ENCODE data around the gene ATP5PD.

ATP5PD gene

DNA sequence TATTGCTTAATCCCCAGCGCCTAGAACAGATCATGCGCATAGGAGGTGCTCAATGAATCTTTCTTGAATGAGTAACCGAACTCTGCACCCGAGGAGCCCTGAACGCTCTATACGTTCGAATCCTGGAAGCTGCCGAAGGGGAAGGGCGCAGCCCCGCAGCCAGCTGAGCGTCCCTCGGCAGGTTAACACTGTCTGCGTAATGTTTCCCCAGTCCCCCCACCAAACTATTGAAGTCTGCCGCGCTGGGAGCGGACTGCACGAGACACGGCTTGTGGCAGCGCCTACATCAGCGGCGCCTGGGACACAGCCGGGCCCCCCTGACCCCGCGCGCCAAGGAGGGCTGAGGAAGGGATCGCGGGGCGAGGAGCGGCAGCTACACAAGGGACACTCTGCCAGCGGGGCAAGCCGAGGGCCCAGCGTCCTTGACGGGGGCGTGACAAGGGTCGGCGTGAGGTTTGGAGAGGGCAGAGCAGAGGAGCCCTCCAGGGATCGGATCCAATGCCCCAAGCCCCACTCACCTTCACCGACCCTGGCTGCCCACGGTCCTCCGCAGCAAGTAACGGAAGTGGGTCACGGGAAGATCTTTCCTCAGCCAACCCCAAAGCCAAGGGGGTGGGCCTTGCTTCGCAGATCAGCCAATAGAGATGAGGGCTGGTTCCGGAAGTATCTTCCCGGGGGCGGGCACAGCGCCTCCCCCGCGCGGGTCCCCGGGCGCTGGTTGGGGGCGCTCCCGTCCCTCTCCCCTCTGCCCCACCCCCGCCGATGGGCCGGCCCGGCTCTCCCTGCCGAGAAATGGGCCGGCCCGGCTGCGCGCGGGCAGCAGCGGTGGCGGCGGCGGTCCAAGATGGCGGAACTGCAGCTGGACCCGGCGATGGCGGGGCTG lies at the start of gene ATP5PD, which contains the start of gene KCTD2:
Gene ATP5PD (minus strand): TSS at position 563 of the 883 bp plus-strand sequence. CDS start 4,319 bp downstream, outside the sequence.
Gene KCTD2 (plus strand): TSS at position 819 of the 883 bp plus-strand sequence. CDS start 26 bp downstream, at position 845.
- peak; percentile 75 for FAIRE-seq

DNA sequence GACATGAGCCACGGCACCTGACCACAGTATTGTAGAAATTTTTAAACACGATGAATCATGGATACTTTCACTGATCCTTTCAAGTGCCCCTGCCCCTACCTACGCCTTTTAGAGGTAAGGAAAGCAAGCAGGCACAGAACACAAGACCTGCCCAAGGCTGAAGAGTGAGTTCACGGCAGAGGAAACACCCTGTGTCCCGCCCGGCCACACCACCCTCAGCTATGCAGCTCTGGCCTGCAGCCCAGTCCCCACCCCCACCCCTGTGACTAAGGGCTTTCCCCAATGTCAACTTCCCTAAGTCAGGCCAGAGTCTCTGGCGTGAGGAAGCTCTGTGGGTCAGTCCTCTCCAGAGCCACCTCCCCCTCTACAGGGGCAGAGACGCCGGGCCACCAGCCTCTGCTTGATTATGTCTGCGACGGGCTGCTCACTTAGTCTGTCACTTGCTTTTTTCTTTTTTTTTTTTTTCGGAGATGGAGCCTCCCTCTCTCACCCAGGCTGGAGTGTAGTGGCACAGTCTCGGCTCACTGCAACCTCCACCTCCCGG lies 49.4 kb upstream of the ATP5PD start:
- FAIRE-seq: no peak

DNA sequence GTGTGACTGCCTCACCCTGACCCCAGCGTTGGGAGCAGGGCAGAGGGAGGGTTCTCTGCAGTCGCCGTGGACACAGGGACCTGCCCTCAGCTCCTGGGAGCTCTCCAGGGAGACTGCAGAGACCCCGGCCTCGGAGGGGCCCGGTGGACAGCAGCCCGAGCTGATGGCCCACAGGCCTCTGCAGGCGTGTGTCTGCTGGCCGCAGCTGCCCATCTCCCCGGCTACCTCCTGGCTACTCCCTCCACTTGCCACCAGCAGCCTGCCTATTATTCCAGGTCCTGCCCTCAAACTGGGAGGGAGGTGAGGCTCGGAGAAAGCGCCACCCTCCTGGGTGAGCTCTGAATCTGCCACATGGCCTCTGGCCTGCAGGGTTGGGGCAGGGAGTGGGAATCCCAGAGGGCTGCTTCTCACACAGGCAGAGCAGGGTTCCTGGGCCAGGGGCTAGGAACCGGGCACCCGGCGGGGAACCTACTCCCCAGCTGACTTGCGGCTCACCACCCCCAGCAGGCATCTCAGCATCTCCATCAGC lies 48.2 kb upstream of the ATP5PD start:
- no peak for FAIRE-seq

DNA sequence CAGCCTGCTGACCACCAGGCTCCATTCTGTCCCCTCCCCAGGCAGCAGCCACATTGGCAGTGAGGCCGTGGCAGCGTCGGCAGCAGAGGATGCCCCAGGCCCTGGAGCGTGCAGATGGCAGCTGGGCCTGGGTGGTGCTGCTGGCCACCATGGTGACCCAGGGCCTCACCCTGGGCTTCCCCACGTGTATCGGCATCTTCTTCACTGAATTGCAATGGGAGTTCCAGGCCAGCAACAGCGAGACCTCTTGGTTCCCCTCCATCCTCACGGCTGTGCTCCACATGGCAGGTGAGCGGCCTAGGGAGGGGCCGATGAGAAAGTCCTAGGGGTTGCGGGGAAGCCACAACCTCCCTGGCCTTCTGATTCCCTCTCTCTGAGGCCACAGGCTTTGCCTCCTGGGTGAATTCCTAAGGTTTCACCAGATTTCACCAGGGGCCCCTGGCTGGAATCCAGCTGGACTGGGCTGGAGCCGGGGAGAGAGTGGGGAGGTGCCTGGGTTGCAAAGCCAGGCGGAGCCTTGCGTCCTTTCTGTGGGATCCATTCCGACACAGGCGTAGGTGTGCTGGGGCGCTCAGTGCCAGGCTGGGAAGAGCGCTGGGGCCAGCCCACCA lies 46.9 kb upstream of the ATP5PD start:
- FAIRE-seq: no peak

DNA sequence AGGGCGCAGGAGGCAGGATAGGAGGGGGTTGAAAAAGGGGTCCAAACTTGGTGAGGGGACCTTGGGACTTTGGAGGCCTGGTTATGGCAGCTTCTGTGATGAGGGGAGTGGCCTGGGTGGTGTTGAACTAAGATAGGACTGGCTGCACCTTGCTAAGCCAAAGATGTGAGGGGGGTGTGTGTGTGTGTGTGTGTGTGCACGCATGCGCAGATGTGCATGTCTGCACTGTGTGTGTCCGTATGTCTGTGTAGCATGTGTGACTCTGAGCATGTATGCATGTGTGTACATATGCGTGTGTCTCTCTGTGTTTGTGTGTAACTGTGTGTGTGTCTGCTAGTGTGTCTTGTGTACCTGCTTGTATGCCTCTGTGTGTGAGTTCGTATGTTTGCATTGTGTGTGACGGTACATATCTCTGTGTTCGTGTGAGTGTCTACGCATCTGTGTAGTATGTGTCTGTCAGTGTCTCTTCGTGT lies 45.1 kb upstream of the ATP5PD start:
- FAIRE-seq: no peak

DNA sequence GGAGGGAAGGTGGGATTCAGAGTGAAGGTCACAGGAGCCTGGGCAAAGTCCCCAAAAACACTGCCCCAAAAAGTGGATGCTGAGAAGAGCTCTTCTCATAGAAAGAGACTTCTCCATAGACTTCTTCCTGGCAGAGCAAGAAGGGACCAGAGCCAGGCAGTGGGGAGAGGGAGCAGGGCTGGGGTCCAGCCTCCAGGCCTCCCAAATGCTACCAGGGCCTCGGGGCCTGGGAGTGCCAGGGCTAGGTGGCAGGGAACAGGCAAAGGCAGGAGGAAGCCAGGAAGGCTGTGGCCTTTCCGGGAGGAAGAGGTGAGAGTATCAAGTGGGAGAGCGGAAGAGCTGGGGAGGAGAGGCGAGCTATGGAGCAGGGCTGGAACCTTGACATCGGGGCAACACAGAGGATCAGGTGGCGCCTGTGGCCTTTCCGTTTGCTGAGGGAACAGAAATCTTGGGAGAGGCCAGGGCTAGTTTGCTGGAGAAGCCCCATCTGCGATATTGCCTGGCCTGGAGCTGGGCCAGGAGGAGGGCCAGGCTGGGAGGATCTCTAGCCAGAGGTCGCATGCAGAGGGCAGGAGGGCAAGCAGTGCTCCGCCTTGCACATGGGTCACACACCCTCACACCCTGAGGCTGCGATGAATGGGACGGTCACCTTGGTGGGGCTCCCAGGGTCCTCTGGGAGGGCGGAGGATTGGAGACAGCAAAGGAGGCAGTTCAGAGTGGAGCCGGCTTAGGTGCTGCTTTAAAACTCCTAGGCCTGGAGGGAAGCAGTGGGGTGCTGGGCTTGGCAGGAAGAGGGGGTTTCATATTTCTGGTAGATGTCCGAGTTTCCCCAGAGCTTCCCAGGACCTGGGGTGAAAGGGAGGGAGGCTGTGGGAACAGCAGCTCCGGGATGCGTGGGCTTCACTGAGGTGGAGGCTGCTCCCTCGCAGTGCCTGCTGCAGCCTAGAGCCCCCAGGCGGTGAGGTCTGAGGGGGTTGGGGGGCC lies 44.4 kb upstream of the ATP5PD start:
- FAIRE-seq: no peak

DNA sequence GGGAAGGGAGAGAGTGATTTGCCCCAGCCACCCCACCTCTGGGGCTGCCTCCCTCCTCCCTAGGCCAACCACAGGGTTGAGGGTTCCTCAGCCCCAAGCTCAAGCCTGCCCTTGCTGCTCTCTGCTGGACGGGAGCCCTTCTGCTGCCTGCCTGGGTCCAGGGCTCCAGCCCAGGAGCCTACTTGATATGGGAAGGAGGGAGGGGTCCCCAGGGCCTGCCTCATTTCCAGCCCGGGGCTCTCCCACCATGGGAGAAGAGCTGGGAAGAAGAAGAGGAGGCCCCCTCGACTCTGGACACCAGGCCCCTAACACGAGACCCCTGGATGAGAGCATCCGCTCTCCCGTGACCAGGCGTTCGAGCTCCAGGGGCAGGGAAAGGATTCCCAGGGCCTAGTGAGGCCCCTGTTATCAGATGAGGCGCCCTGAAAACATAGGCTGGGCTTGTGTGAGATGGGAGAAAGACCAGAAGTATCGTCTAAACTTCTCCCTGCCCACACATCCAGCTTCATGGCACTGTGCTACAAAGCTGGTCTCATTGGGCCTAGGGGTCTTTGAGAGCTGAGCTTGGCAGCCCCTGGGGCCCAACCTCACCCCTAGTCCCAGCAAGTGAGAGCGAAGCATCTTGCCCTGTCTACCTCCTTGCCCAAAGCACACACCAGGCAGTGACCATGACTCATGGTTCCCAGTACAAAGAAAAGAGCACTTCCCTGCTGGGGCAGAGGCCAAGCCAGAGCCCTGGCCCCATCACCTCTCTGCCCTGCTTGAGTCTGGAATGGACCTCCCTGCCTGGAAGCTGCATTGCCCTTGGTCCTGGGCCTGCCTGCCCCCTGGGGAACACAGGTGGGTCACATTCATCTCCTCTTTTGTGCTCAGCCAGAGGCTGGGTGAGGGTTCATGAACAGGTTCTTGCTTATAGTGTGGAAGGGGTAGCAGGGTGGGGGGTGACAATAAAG lies 42.0 kb upstream of the ATP5PD start:
- FAIRE-seq: no peak

DNA sequence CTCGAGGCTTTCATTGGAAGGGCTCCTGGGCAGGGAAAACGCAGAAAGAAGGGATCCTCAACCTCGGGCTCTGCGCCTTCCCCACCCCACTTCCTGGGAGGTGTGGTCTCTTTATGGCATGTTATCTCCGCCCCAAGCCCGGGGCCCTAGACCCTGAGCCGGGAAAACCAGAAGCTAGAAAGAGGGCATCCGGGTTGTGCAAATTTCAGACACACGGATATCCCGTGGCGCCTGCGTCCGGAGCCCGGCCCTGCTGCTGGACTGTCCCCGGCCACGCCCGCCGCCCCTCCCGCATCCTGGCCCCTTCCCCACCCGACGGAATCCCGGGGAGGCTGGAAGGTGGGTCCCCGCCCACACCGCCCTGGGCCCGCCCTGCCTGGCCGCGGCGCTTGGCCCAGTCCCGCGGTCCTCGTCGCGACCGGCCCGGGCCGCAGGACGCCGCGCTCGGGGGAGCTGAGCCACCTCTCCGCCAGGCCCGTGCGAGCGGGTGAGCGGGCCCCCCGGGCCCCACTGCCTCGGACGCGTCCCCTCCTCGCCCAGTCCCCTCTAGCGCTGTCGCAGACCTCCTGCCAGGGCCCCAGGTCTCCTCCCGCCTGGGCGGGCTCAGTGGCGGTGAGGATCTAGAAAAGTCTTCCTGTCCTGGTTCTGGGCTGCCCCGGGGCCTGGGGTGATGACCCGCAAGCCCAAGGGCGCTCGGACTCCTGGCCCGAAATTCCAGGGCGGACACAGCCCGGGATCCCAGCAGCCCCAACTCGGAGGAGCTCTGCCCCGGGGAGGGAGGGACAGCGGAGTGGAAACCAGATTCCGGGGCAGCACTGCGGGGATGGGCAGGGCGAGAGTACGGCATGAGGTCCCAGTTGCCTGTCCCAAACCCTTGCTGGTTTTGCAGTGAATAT lies 41.0 kb upstream of the ATP5PD start, which contains the start of gene SLC16A5:
Gene SLC16A5 (plus strand): TSS at position 397 of the 896 bp plus-strand sequence. CDS start 5,683 bp downstream, outside the sequence.
- FAIRE-seq: peak; percentile 76

DNA sequence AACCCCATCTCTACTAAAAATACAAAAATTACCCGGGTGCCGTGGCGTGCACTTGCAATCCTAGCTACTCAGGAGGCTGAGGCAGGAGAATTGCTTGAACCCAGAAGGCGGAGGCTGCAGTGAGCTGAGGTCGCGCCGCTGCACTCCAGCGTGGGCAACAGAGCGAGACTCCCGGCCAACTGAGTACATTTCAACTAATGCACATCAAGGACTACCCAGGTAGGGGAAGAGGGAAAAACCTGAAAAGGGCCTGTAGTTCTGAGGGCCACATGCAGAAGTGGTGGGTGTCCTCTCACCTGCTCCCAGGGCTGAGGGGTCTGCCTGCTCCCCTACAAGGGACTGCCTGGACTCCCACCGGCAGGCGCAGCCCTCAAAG lies 40.4 kb upstream of the ATP5PD start:
- no peak for FAIRE-seq

DNA sequence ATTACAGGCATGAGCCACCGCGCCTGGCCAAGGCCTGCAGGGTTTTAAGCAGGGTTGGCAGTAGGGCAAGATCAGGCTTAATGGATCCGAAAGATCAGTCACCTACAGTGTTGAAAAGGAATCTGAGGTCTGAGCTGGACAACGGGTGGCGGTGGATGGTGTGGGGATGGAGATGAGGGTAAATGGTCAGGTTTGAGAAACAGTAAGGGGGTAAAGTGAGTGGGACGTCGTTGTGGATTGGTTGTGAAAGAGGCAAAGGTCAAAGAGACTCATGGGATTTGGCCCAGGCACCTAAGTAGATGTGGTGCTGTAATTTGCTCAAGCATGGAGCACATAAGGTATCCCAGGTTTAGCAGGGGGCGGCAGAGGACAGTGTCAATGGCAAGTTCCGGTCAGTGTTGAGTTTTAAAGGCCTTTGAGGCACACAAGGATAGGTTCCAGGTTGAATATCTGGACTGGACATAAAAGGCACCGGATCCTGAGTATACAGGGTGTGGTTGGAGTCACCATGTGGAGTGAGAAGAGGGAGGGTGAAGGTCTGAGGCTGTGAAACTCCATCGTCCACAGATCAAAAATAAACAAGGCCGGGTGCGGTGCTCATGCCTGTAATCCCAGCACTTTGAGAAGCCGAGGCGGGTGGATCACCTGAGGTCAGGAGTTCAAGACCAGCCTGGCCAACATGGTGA lies 39.9 kb upstream of the ATP5PD start:
- no peak for FAIRE-seq

DNA sequence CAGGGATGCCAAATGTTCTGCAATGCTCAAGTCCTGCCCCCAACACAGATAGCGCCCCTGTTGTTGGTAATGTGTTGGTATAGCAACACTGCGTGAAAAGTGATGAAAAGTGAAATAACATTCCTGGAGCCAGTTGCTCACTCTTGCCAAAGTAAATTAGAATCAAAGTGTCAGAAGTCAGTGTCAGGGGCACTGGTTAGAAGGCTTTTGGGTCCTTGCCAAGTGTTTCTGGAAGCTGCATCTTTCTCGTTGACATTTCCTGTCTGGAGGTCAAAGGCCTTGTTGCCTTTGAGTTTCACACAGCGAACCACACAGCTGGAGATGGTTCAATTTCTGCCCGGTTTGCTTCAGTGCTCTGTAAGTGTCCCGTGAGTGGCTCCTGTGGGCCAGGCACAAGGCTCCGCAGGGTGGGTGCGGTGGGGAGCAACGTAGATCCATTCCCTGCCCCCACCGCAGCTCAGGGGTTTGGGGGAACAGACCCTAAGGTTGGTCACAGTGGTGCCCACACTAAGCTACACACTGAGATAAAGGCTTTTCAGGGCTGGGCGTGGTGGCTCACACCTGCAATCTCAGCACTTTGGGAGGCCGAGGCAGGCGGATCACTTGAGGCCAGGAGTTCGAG lies 37.4 kb upstream of the ATP5PD start:
- no peak for FAIRE-seq

DNA sequence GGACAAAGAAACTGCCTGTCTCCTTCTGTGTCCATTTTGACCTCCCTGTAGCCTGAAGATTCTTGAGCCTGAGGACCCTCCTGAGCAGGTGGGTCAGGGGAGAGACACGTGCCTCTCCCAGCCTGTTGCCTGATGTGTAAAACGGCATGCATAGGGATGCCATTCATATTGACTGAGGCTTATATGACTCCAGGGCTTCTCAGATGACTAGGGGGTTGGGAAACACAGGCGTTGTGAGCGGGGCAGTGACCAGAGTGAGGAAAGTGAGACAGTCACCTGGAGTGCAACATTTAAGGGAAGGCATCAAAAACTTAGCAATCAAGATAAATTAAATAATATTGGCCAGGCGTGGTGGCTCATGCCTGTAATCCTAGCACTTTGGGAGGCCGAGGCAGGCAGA lies 35.9 kb upstream of the ATP5PD start:
- no peak for FAIRE-seq

DNA sequence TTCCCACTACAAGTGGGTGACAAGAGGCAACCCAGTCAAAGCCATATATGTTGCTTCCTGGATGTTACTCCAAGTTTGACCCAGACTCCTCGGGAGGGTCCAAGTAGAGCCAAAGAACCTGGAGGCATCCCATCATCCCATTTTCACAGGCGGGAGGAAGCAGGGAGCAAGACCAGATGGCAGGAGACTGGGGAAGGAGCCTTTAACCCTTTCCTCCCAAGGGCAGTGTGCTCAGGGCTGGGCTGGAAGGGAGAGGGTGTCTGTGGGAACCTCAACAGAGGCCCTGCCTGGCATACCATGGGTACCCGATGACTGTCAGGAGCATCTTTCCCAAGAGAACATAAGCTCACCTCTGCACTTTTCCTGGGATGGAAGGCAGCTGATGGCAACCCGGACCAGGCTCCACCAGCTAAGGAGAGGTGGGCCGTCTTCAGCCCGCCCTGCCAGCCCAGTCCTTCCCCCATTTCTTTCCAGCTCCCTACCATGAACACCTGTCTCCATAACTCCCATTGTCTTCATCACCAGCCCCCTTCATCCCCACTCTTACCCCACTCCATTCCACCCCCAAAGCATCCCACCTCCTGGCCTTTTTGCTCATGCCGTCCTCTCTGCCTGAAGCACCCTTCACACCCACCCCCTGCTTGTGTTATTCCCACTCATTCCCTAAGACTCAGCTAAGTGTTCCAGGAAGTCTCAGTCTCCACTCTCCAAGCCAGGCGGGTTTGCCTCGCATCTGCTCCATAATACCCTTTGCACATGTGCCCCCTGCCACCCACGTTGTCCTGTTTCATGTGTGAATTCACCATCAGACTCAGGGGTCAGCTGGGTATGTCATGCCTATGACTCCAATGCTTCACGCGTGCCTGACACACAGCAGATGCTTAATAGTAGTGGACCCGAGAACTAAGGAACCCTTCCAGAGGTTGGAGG lies 35.1 kb upstream of the ATP5PD start:
- no peak for FAIRE-seq

DNA sequence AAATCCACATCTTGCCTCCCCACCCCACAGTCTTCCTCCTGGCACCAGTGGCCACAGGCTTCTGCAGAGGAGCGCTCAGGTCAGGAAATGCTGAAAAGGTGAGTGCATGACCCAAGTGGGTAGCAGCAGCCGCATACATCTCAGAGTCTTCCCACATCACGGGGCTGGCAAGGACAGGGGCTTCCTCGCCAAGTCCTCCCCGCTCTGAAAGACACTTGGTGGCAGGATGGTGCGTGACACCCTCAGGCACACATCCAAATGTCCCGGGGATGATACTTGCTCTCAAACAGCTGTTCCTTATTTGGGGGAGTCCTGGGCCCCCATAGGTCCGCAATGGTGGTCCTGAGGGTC lies 32.2 kb upstream of the ATP5PD start:
- FAIRE-seq: no peak

DNA sequence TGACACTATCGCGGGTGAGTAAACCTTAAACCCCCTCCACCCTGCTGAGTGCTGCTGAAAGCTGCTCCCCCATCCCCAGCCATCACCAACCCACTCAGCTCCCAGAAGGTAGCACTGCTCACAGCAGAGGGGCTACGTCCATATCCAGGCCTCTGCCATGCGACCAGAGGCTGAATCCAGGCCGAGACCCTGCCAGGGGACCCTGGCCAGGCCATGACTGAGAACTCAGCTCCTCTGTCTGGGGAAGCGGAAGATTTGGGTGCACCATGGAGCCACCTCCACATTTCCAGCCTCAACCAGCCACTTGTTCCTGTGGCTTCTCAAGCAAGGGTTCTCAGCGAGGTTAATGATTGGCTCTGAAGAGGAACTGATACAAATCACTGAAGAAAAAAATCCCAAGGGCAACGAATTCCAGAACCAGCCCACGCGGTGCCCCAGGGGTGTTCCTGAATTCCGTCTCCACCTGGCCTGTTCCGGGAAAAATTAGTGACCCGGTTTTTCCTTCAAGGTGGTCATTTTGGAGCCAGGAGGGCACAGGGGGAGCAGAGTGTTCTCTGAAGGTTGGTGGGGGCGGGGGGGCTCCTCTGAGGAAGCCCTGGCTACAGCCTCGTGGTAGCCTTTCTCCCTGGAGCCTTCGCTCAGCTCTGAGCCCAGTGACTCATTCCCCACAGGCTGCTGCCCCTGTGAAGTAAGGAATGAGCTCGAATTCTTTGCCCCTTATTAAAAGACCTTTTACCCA lies 31.7 kb upstream of the ATP5PD start:
- peak; percentile 41 for FAIRE-seq

DNA sequence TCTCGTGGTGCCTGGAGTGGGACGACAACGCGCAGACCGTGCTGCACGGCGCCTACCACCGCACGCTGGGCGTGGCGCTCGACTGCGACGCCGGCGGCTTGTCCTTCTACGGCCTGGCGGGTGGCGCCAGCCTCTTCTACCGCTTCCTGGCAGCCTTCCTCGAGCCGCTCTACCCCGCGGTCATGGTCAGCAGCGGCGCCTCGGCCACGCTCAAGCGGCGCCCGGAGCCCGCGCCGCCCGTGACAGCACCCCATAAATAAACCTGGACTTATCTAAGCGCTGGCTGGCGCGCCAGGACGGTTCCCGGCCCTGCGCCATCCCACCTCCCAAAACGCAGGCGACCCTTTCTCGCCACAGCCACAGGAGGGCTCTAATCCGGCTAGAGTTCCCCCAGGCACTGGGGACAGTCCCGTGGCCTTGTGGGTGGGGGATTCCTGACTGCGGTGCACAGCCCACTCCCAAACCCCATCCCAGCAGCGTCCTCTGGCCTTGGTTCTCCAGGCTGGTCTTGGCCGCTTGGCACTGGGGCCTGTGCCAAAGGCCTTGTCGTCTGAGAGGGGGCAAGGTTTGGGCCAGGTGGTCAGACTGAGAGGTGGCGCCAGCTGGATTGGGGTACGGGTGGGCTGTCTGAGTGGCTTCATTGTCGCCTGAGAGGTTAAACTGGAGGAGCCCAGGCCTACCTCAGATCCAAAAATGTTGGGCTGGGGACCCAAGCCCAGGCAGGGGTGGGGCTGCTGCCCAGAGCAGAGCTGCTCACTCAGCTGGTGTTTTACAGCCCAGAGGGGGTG lies 30.9 kb upstream of the ATP5PD start:
- no peak for FAIRE-seq
